Breast epithelium (tissue), 4 donors: ENCODE results near the gene CCDC12. TPM values are rescaled to one million over a fixed set of nuclear protein-coding genes. Genes with fewer than 3 reads are reported as not detected.

ENCODE experiments used
- DNase-seq, 2 donors: peaks; one replicate each; pipeline ENCODE4 v3.0.0-alpha.2; 2019; ENCODE audit warnings: low spot score in 2 of 2
- H3K27ac ChIP-seq, 2 donors: fragments of 200-600 bp; sonication (generic) in 1 of 2; one replicate each; pipeline ENCODE4 v1.5.1; 2016 to 2019; ENCODE audit warnings: mild to moderate bottlenecking in 1 of 2
- H3K27me3 ChIP-seq, 2 donors: fragments of 200-600 bp; sonication (generic) in 1 of 2; one replicate each; pipeline versions ENCODE4 v1.5.1 to v1.6.0; 2017 to 2019; ENCODE audit warnings: control low read depth in 1 of 2, mild to moderate bottlenecking in 1 of 2
- H3K36me3 ChIP-seq: fragments of 200-600 bp; one replicate; pipeline ENCODE4 v1.5.1; 2019
- H3K4me1 ChIP-seq, 2 donors: fragments of 200-600 bp; sonication (generic); one replicate each; pipeline ENCODE4 v1.5.1; 2016 to 2019; ENCODE audit warnings: control low read depth in 1 of 2
- H3K4me3 ChIP-seq, 3 donors: fragments of 200-600 bp; sonication (generic); 1 replicate in 2 of 3; 2 replicates in 1 of 3; pipeline ENCODE4 v1.5.1; 2016 to 2019; ENCODE audit warnings: mild to moderate bottlenecking in 3 of 3, moderate library complexity in 2 of 3
- H3K9me3 ChIP-seq, 2 donors: fragments of 200-600 bp; sonication (generic) in 1 of 2; one replicate each; pipeline ENCODE4 v1.5.1; 2016 to 2019; ENCODE audit warnings: control low read depth in 1 of 2
- CTCF ChIP-seq, 3 donors: fragments of 450-650 bp; IDR thresholded peaks; one replicate each; pipeline ENCODE4 v1.5.1; 2016 to 2017; ENCODE audit warnings: antibody characterized with exemption in 3 of 3, mild to moderate bottlenecking in 3 of 3, moderate library complexity in 3 of 3
- POLR2A ChIP-seq: fragments of 450-650 bp; IDR thresholded peaks from one replicate; pipeline ENCODE4 v1.6.1; 2016; ENCODE audit warnings: antibody characterized with exemption, mild to moderate bottlenecking, moderate library complexity
- POLR2AphosphoS5 ChIP-seq, 3 donors: sonication (generic); formaldehyde crosslinking; IDR thresholded peaks; one replicate each; pipeline ENCODE4 v1.6.1; 2017; ENCODE audit warnings: antibody characterized with exemption in 3 of 3
- intact Hi-C: fragments of 100-400 bp; cut with DNase I; formaldehyde crosslinking; loops from one replicate; pipeline ENCODE4 v1.15.1; 2023; ENCODE audit warnings: low total_unique reads
- total RNA-seq, 3 donors: library from RNA; depleted of rRNA; stranded (reverse); fragments of >200 nt; gene quantifications; one replicate each; pipeline ENCODE4 v1.1.0, GENCODE V29; 2016

The CCDC12 gene
- total RNA-seq, 3 donors from 2014 or later: 27.0 to 50.2 (median 43.9) TPM

GRCh38 chr3:46971742-46972141 is 4.8 kb downstream of the CCDC12 start:
- intact Hi-C loops: no loop called here
- no peak for TF ChIP-seq POLR2AphosphoS5 (IDR thresholded peaks at IDR 0.05)
- TF ChIP-seq CTCF (IDR thresholded peaks at IDR 0.05): no peak
- TF ChIP-seq POLR2A: no peak
- Histone ChIP-seq H3K4me3 (no peak overlapping the region), H3K4me1 (peaks cover 8 to 25% of the 10 kb centered on the region in 2 donors), H3K9me3 (no peaks in the 10 kb centered on the region), H3K27ac (peak overlapping the region in 1 of 2 donors; percentile 25), H3K27me3 (no peaks in the 10 kb centered on the region), H3K36me3 (no peaks in the 10 kb centered on the region)
- DNase-seq: no peak

DNA sequence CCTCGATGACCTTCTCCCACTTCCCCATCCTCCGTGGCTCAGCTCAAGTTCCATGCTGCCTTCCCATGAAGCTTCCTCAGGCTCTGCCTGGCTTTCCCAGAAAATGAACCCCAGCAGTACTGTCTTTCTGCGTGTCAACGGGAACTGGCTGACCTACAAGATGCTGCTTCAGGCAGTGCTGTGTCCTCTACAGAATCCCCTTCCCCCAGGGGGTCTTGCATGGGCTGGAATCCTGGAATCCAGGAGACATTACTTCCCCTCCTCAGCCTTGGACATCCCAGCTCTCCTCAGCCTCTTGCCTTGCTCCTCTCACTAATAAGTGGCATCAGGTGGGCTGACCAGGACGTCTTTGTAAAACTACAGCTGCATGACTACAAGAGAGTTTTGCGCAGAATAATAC is 5.4 kb downstream of the CCDC12 start:
- Histone ChIP-seq H3K27me3 (no peaks in the 10 kb centered on the region), H3K4me3 (no peak overlapping the region), H3K36me3 (no peaks in the 10 kb centered on the region), H3K27ac (peak overlapping the region; percentile 27 to 48), H3K4me1 (peaks cover 8 to 28% of the 10 kb centered on the region in 2 donors), H3K9me3 (no peaks in the 10 kb centered on the region)
- DNase-seq: no peak
- TF ChIP-seq POLR2A (no peak), CTCF (IDR thresholded peaks at IDR 0.05) (no peak), POLR2AphosphoS5 (IDR thresholded peaks at IDR 0.05) (no peak)
- intact Hi-C loops: no loop called here

- H3K4me1 ChIP-seq: peaks cover 8 to 28% of the 10 kb centered on the region in 2 donors
- no peak for DNase-seq
- no peaks in the 10 kb centered on the region for H3K36me3 ChIP-seq
- H3K27ac ChIP-seq: peak overlapping the region; percentile 27 to 48
- no peak overlapping the region for H3K4me3 ChIP-seq
- H3K9me3 ChIP-seq: no peaks in the 10 kb centered on the region
- H3K27me3 ChIP-seq: no peaks in the 10 kb centered on the region
- intact Hi-C loops: no loop called here
- TF ChIP-seq CTCF (IDR thresholded peaks at IDR 0.05) (no peak), POLR2A (no peak), POLR2AphosphoS5 (IDR thresholded peaks at IDR 0.05) (no peak)
These were observed 6.0 kb downstream of the CCDC12 start for GRCh38 chr3:46970391-46971091.

- intact Hi-C loops: no loop called here
- TF ChIP-seq POLR2AphosphoS5 (IDR thresholded peaks at IDR 0.05): no peak
- no peak for TF ChIP-seq POLR2A
- no peak for TF ChIP-seq CTCF (IDR thresholded peaks at IDR 0.05)
- Histone ChIP-seq H3K9me3 (no peaks in the 10 kb centered on the region), H3K4me1 (peaks cover 8 to 28% of the 10 kb centered on the region in 2 donors), H3K27me3 (no peaks in the 10 kb centered on the region), H3K27ac (peak overlapping the region in 1 of 2 donors; percentile 40), H3K36me3 (no peaks in the 10 kb centered on the region), H3K4me3 (no peak overlapping the region)
- DNase-seq: no peak
These were observed 7.6 kb downstream of the CCDC12 start for GRCh38 chr3:46968783-46969428.

GRCh38 chr3:46966811-46967210 is 9.7 kb downstream of the CCDC12 start:
- Histone ChIP-seq H3K9me3 (no peaks in the 10 kb centered on the region), H3K27me3 (no peaks in the 10 kb centered on the region), H3K4me3 (no peak overlapping the region), H3K36me3 (no peaks in the 10 kb centered on the region), H3K4me1 (peaks cover 8 to 28% of the 10 kb centered on the region in 2 donors), H3K27ac (peak overlapping the region; percentile 48 to 50)
- intact Hi-C loops: loop anchor here (2.0 kb wide), 1 partner anchor 26 kb away; no protein-coding TSS in a partner anchor
- TF ChIP-seq POLR2AphosphoS5 (IDR thresholded peaks at IDR 0.05) (no peak), CTCF (IDR thresholded peaks at IDR 0.05) (no peak), POLR2A (no peak)
- DNase-seq: no peak
